Left ventricle myocardium superior (tissue), 1 donor: ENCODE measurements around the gene U2AF2. TPM values are rescaled to one million over a fixed set of nuclear protein-coding genes. Genes with fewer than 3 reads are reported as not detected.

ENCODE experiments used
- ATAC-seq: fragments of 200-7000 bp; cut with Tn5 transposase; one replicate; pipeline ENCODE4 v1.9.1; 2020; ENCODE audit warnings: mild to moderate bottlenecking, moderate library complexity
- DNase-seq: peaks from one replicate; pipeline ENCODE4 v3.0.0-alpha.2; 2020
- intact Hi-C: fragments of 100-400 bp; cut with micrococcal nuclease; formaldehyde crosslinking; loops from one replicate; pipeline ENCODE4 v1.11.0; 2022
- total RNA-seq: library from RNA; stranded (reverse); fragmentation: NEBNext Ultra II Directional; extraction: Animal tissue kit (Norgen Biotek cat#: 25700); gene quantifications from one replicate; pipeline ENCODE4 v1.2.1, GENCODE V29; 2021
- donor health status: DM: no; HTN: yes; CAD: no; lungs with severe emphysema.

U2AF2 gene
- total RNA-seq, 1 donor from 2014 or later = 79.9 TPM

- intact Hi-C loops = no loop called here
- peak; percentile 73 for ATAC-seq
- peak; percentile 84 for DNase-seq
These were observed 14.0 kb upstream of the U2AF2 start, which contains the start of gene ZNF580 for GRCh38 chr19:55640577-55641425. ZNF580 (plus strand) TSS chr19:55641002; CDS start chr19:55642509, 1,507 bp downstream.

- intact Hi-C loops = no loop called here
- peak; percentile 0 for ATAC-seq
- DNase-seq = peak; percentile 11
These were observed 13.2 kb upstream of the U2AF2 start for GRCh38 chr19:55641426-55642152.

- DNase-seq = peak; percentile 52
- intact Hi-C loops = no loop called here
- ATAC-seq = peak; percentile 2
These were observed 12.5 kb upstream of the U2AF2 start for GRCh38 chr19:55642153-55643002.

- DNase-seq (peak; percentile 82), ATAC-seq (peak; percentile 46)
- intact Hi-C loops = no loop called here
These were observed 11.6 kb upstream of the U2AF2 start, which contains the start of gene ZNF581 for GRCh38 chr19:55643003-55643886. ZNF581 (plus strand) TSS chr19:55643649; CDS start chr19:55644572, 923 bp downstream.

- ATAC-seq (no peak), DNase-seq (no peak)
- intact Hi-C loops = no loop called here
These were observed 11.0 kb upstream of the U2AF2 start for GRCh38 chr19:55643887-55644176.

- ATAC-seq (no peak), DNase-seq (peak; percentile 25)
- intact Hi-C loops = no loop called here
These were observed 10.5 kb upstream of the U2AF2 start for GRCh38 chr19:55644191-55644833.

GRCh38 chr19:55644842-55645511 is 9.9 kb upstream of the U2AF2 start:
- ATAC-seq (no peak), DNase-seq (no peak)
- intact Hi-C loops = no loop called here

- ATAC-seq (no peak), DNase-seq (no peak)
- intact Hi-C loops = no loop called here
These were observed 9.3 kb upstream of the U2AF2 start for GRCh38 chr19:55645512-55645881.

- ATAC-seq (no peak), DNase-seq (no peak)
- intact Hi-C loops = no loop called here
These were observed 7.7 kb upstream of the U2AF2 start for GRCh38 chr19:55646889-55647731.

- ATAC-seq (peak; percentile 59), DNase-seq (peak; percentile 81)
- intact Hi-C loops = no loop called here
These were observed 6.9 kb upstream of the U2AF2 start, which contains the start of gene CCDC106 for GRCh38 chr19:55647732-55648584. CCDC106 (plus strand) TSS chr19:55648212; CDS start chr19:55649047, 835 bp downstream.

- ATAC-seq = no peak
- intact Hi-C loops = no loop called here
- no peak for DNase-seq
These were observed 6.1 kb upstream of the U2AF2 start for GRCh38 chr19:55648585-55649267.

- DNase-seq (no peak), ATAC-seq (no peak)
- intact Hi-C loops = no loop called here
These were observed 5.3 kb upstream of the U2AF2 start for GRCh38 chr19:55649268-55650125.

GRCh38 chr19:55650126-55650557 is 4.7 kb upstream of the U2AF2 start:
- no peak for DNase-seq
- intact Hi-C loops = no loop called here

GRCh38 chr19:55650602-55651230 is 4.1 kb upstream of the U2AF2 start:
- no peak for DNase-seq
- ATAC-seq = no peak
- intact Hi-C loops = no loop called here

More at GRCh38 chr19:55650126-55650557, 4.7 kb upstream of the U2AF2 start:
- ATAC-seq = no peak
